Endodermal cell (in vitro differentiated cells): ENCODE data around the gene WDR7. TPM values are rescaled to one million over a fixed set of nuclear protein-coding genes. Genes with fewer than 3 reads are reported as not detected.

Source experiments
- DNase-seq: peaks from one replicate; pipeline ENCODE4 v3.0.0-alpha.2; 2017
- H3K27ac ChIP-seq: 2 replicates; pipeline ENCODE4 v1.5.1; 2013; ENCODE audit warnings: mild to moderate bottlenecking, low read depth, low read length, moderate library complexity
- H3K27me3 ChIP-seq: 2 replicates; pipeline ENCODE4 v1.6.1; 2013; ENCODE audit warnings: mild to moderate bottlenecking, low read length, moderate library complexity; ENCODE audit not compliant: insufficient read depth, control insufficient read depth, poor library complexity, severe bottlenecking
- H3K36me3 ChIP-seq: 2 replicates; pipeline ENCODE4 v1.7.0; 2013; ENCODE audit warnings: mild to moderate bottlenecking, low read length, moderate library complexity; ENCODE audit not compliant: control insufficient read depth, insufficient read depth
- H3K4me1 ChIP-seq: one replicate; pipeline ENCODE4 v1.7.0; 2013; ENCODE audit warnings: low read length; ENCODE audit not compliant: control insufficient read depth, insufficient read depth
- H3K4me3 ChIP-seq: 2 replicates; pipeline ENCODE4 v1.5.1; 2013; ENCODE audit warnings: mild to moderate bottlenecking, low read length, moderate library complexity
- H3K9ac ChIP-seq: 2 replicates; pipeline ENCODE4 v1.6.1; 2013; ENCODE audit warnings: mild to moderate bottlenecking, low read length, moderate library complexity; ENCODE audit not compliant: poor library complexity, severe bottlenecking; ENCODE audit errors: extremely low read depth
- H3K9me3 ChIP-seq: 2 replicates; pipeline ENCODE4 v1.6.1; 2013; ENCODE audit warnings: mild to moderate bottlenecking, low read length, moderate library complexity; ENCODE audit not compliant: control insufficient read depth
- H3K27ac Mint-ChIP-seq: 2 replicates; pipeline ENCODE4 v1.8.0; 2020; ENCODE audit warnings: mixed read lengths
- H3K27me3 Mint-ChIP-seq: 2 replicates; pipeline ENCODE4 v1.8.0; 2021; ENCODE audit warnings: mild to moderate bottlenecking, mixed read lengths; ENCODE audit not compliant: insufficient read depth
- H3K36me3 Mint-ChIP-seq: 2 replicates; pipeline ENCODE4 v1.8.0; 2020; ENCODE audit warnings: low read depth, mixed read lengths
- H3K4me1 Mint-ChIP-seq: 2 replicates; pipeline ENCODE4 v1.8.0; 2020; ENCODE audit warnings: mixed read lengths
- H3K4me3 Mint-ChIP-seq: 2 replicates; pipeline ENCODE4 v1.8.0; 2020; ENCODE audit warnings: mild to moderate bottlenecking, moderate library complexity, mixed read lengths
- H3K9me3 Mint-ChIP-seq: 2 replicates; pipeline ENCODE4 v1.8.0; 2020; ENCODE audit warnings: mild to moderate bottlenecking, mixed read lengths
- CTCF ChIP-seq: fragments of 200-600 bp; sonication (generic); conservative IDR thresholded peaks from 2 replicates; pipeline ENCODE4 v1.5.0; 2021; ENCODE audit warnings: antibody characterized with exemption, mild to moderate bottlenecking
- WGBS, 2 experiments: methylation state at CpG; one replicate each; pipeline versions ENCODE4 v1.1.5 to v1.1.7; 2013; ENCODE audit warnings: missing lambda C conversion rate in 2 of 2, mixed read lengths in 1 of 2; ENCODE audit not compliant: insufficient coverage in 1 of 2, insufficient read length in 1 of 2; 5-methylcytosine and 5-hydroxymethylcytosine counted together
- total RNA-seq, 2 donors: library from RNA; stranded (reverse); fragmentation: NEBNext Ultra II Directional in 1 of 2; extraction: Animal tissue kit (Norgen Biotek cat#: 25700) in 1 of 2; gene quantifications; 2 replicates in 1 of 2; 3 replicates in 1 of 2; pipeline ENCODE4 v1.2.1, GENCODE V29; 2021

The WDR7 gene
- total RNA-seq, 2 donors from 2014 or later: 17.1 to 22.5 TPM

DNA sequence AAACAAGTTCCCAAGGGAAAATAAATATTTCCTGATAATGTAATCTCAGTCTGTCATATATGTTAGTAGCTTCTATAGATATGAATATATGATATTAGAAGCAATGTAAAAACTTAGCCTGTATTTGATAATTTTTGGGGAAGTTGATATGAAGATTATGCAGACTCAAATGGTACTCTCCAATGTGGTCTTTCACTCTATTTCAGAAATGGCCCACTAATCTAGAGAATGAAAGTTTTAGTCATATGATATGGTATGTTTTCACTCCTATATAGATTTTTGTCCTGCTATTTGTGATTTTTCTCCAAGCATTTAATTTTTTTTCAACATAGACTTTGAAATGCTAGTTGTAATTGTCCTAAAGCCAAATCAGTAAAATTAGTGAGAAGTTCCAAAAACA, 259.1 kb downstream of the WDR7 start:
- Histone ChIP-seq H3K4me3 (no peak overlapping the region), H3K4me1 (no peaks in the 10 kb centered on the region), H3K36me3 (no peaks in the 10 kb centered on the region), H3K27me3 (no peaks in the 10 kb centered on the region), H3K9me3 (no peaks in the 10 kb centered on the region), H3K9ac (no peak overlapping the region), H3K27ac (no peak overlapping the region)
- H3K4me1 Mint-ChIP-seq: peaks cover 19% of the 10 kb centered on the region
- H3K36me3 Mint-ChIP-seq: no peaks in the 10 kb centered on the region
- DNase-seq: no peak
- H3K9me3 Mint-ChIP-seq: no peaks in the 10 kb centered on the region
- H3K4me3 Mint-ChIP-seq: no peak overlapping the region
- H3K27ac Mint-ChIP-seq: no peak overlapping the region
- H3K27me3 Mint-ChIP-seq: peaks cover 4% of the 10 kb centered on the region
- no peak for TF ChIP-seq CTCF

DNA sequence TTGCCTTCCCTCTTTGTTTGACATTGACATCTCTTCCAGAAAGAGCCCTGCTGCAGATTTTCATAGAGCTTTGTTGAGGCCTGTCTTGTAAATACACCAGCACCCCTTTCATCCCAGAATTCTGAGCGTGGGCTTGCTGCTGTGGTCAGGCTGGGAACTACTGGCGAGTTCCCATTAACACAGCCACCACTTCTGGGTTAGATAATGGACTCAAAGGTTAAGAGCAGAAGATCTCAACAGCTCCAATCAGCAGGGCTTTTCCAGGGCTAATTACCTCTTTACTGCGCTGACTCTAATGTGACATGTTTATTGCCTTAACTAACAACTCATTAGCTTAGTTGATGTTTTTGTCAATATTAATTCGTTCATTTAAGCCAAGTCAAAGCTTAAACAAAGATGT, 259.8 kb downstream of the WDR7 start:
- no peak overlapping the region for H3K9ac ChIP-seq
- H3K9me3 ChIP-seq: no peaks in the 10 kb centered on the region
- Mint-ChIP-seq H3K9me3 (no peaks in the 10 kb centered on the region), H3K36me3 (no peaks in the 10 kb centered on the region), H3K4me1 (peaks cover 19% of the 10 kb centered on the region), H3K4me3 (no peak overlapping the region), H3K27me3 (peaks cover 4% of the 10 kb centered on the region), H3K27ac (no peak overlapping the region)
- no peaks in the 10 kb centered on the region for H3K27me3 ChIP-seq
- 51% methylated on average over 4 of the region's 4 CpGs; no CpG with 5 or more reads in 1 of the 2 experiments for WGBS, 2 experiments
- no peak overlapping the region for H3K4me3 ChIP-seq
- no peak for DNase-seq
- TF ChIP-seq CTCF: peak; percentile 25
- H3K4me1 ChIP-seq: no peaks in the 10 kb centered on the region
- H3K36me3 ChIP-seq: no peaks in the 10 kb centered on the region
- no peak overlapping the region for H3K27ac ChIP-seq

- 36 to 50% methylated on average over 4 of the region's 4 CpGs for WGBS, 2 experiments
- Mint-ChIP-seq H3K36me3 (no peaks in the 10 kb centered on the region), H3K4me1 (peaks cover 19% of the 10 kb centered on the region), H3K27me3 (peaks cover 4% of the 10 kb centered on the region), H3K9me3 (no peaks in the 10 kb centered on the region), H3K4me3 (no peak overlapping the region), H3K27ac (peak overlapping the region; percentile 42)
- peak overlapping the region; percentile 29 for H3K27ac ChIP-seq
- peak; percentile 64 for DNase-seq
- H3K4me3 ChIP-seq: peak overlapping the region; percentile 3
- no peak overlapping the region for H3K9ac ChIP-seq
- no peaks in the 10 kb centered on the region for H3K27me3 ChIP-seq
- no peaks in the 10 kb centered on the region for H3K4me1 ChIP-seq
- H3K9me3 ChIP-seq: no peaks in the 10 kb centered on the region
- no peak for TF ChIP-seq CTCF
- no peaks in the 10 kb centered on the region for H3K36me3 ChIP-seq
Observed at GRCh38 chr18:56913941-56914340, 262.8 kb downstream of the WDR7 start.
